ENCODE results near the gene MSMP. TPM values are rescaled to one million over a fixed set of nuclear protein-coding genes. Genes with fewer than 3 reads are reported as not detected.

MSMP gene
- total and polyA plus RNA-seq, 2 donors (not counting 1 experiment from before 2014, with no cell fraction given), result not detected

DNA sequence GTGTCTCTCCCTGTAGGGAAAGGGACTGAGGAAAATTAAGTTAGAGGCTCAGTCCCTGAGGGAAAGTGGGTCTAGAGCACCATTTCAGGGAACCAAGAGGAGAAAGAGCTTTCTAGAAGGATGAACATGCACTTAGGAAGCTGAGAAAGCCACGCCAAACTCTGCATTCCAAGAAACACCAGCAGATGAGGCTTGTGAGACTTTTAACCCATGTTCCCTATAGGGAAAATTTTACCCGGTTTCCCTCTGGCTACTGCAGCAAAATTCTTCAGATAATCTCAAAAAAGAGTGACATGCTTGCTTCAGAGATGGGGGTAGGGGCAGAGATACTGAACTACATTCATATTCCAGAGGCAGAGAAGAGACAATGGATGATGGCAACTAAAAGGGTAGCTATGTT, 30.6 kb downstream of the MSMP start:
- no peak overlapping the region for H3K4me3 ChIP-seq (replicated peaks in 1 of 4; ENCODE audit: control extremely low read depth in 1 of 4, insufficient read depth in 1 of 4, low read depth in 3 of 4, low read length in 4 of 4)
- no peak overlapping the region for H3K27ac ChIP-seq (ENCODE audit: insufficient read depth, low read length)
- peaks cover 53% of the 10 kb centered on the region for H3K36me3 ChIP-seq (ENCODE audit: control insufficient read depth, insufficient read depth, low read length)
- H4K20me1 ChIP-seq (ENCODE audit: control insufficient read depth, extremely low read depth, insufficient read depth, low read length), result no peaks in the 10 kb centered on the region
- no peak overlapping the region for H2AFZ ChIP-seq (ENCODE audit: low read length)
- H3K4me2 ChIP-seq (ENCODE audit: extremely low read depth, insufficient read depth, low read length), result no peak overlapping the region
- TF ChIP-seq, protein P1, sequence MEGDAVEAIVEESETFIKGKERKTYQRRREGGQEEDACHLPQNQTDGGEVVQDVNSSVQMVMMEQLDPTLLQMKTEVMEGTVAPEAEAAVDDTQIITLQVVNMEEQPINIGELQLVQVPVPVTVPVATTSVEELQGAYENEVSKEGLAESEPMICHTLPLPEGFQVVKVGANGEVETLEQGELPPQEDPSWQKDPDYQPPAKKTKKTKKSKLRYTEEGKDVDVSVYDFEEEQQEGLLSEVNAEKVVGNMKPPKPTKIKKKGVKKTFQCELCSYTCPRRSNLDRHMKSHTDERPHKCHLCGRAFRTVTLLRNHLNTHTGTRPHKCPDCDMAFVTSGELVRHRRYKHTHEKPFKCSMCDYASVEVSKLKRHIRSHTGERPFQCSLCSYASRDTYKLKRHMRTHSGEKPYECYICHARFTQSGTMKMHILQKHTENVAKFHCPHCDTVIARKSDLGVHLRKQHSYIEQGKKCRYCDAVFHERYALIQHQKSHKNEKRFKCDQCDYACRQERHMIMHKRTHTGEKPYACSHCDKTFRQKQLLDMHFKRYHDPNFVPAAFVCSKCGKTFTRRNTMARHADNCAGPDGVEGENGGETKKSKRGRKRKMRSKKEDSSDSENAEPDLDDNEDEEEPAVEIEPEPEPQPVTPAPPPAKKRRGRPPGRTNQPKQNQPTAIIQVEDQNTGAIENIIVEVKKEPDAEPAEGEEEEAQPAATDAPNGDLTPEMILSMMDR (conservative IDR thresholded peaks at IDR 0.05 in 1 of 2, IDR thresholded peaks at IDR 0.05 in 1 of 2; ENCODE audit: low read depth in 1 of 2, low read length in 2 of 2), result no peak
- TF ChIP-seq EZH2 (IDR thresholded peaks at IDR 0.05; ENCODE audit: low read length, missing control alignments), result no peak
- no peak overlapping the region for H3K9ac ChIP-seq (ENCODE audit: insufficient read depth, low read length)
- H3K4me1 ChIP-seq (ENCODE audit: control insufficient read depth, extremely low read depth, insufficient read depth, low read length), result peaks cover 12% of the 10 kb centered on the region
- no peak for DNase-seq (ENCODE audit: low read depth in 2 of 2)
- H3K9me3 ChIP-seq (ENCODE audit: control insufficient read depth, insufficient read depth, low read depth, low read length), result no peaks in the 10 kb centered on the region
- peaks cover 61% of the 10 kb centered on the region for H3K79me2 ChIP-seq (ENCODE audit: control insufficient read depth, insufficient read depth, low read length)
- H3K27me3 ChIP-seq (ENCODE audit: control insufficient read depth, insufficient read depth, low read length), result no peaks in the 10 kb centered on the region

DNA sequence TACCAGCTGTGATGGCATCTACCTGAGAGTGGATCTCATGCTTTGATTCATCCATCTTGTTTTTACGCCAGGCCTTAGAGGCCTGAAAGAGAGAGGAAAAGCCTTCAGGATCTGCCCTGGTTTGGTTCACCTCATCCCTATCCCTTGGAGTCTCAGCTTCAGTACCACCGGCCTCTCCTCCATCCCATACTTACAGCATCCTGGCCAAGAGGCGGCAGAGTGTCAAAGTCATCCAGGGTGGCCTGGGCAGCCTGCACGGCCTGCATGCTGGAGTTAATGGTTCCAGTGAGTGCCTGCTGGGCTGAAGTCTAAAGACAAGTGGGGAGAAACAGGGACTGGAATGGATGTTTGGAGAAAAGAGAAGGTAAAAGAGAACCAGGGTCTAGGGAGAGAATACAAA, 34.5 kb downstream of the MSMP start:
- no peaks in the 10 kb centered on the region for H4K20me1 ChIP-seq (ENCODE audit: control insufficient read depth, extremely low read depth, insufficient read depth, low read length)
- no peak overlapping the region for H3K4me2 ChIP-seq (ENCODE audit: extremely low read depth, insufficient read depth, low read length)
- H3K4me1 ChIP-seq (ENCODE audit: control insufficient read depth, extremely low read depth, insufficient read depth, low read length), result no peaks in the 10 kb centered on the region
- H3K9me3 ChIP-seq (ENCODE audit: control insufficient read depth, insufficient read depth, low read depth, low read length), result no peaks in the 10 kb centered on the region
- no peak overlapping the region for H2AFZ ChIP-seq (ENCODE audit: low read length)
- DNase-seq (ENCODE audit: low read depth in 2 of 2), result no peak
- no peaks in the 10 kb centered on the region for H3K27me3 ChIP-seq (ENCODE audit: control insufficient read depth, insufficient read depth, low read length)
- peaks cover 66% of the 10 kb centered on the region for H3K36me3 ChIP-seq (ENCODE audit: control insufficient read depth, insufficient read depth, low read length)
- no peak for TF ChIP-seq EZH2 (IDR thresholded peaks at IDR 0.05; ENCODE audit: low read length, missing control alignments)
- TF ChIP-seq, protein P1 (conservative IDR thresholded peaks at IDR 0.05 in 1 of 2, IDR thresholded peaks at IDR 0.05 in 1 of 2; ENCODE audit: low read depth in 1 of 2, low read length in 2 of 2), result no peak
- no peak overlapping the region for H3K9ac ChIP-seq (ENCODE audit: insufficient read depth, low read length)
- no peak overlapping the region for H3K27ac ChIP-seq (ENCODE audit: insufficient read depth, low read length)
- H3K79me2 ChIP-seq (ENCODE audit: control insufficient read depth, insufficient read depth, low read length), result peaks cover 31% of the 10 kb centered on the region
- no peak overlapping the region for H3K4me3 ChIP-seq (replicated peaks in 1 of 4; ENCODE audit: control extremely low read depth in 1 of 4, insufficient read depth in 1 of 4, low read depth in 3 of 4, low read length in 4 of 4)

DNA sequence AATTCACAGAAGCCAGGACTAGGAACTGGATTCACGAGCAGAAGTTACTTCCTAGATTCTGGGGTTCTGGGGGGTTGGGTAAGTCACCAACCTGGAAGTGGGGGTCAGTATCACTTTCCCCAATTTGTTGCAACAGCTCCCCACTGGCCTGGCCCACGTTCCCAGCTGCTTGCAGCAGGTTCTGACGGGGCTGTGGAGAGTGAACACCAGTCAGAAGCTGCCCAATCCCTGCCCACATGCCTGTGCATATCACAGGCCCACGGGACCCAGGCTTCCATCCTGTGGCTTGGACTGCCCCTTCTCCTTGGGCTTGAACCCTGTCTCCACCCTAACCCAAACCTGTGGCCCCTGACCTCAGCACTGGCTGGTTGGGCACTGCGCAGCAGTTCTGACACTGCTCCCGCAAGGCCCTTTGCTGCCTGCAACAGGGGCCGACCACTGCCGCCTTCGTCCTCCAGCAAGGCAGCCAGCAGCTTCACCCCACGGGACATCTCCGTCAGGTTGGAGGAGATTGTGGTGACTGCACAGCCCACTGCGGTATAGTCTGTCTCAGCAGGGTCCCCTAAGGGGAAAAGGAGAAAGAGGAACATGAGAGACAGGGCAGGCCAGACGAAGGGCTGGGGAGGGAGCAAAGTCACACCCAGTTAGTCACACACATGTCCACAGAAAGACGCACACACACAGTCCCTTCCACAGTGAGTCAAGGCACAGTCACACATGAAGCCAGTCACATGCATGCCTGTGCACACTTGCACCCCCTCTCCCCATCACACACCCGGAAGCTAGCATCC, 35.2 kb downstream of the MSMP start:
- Histone ChIP-seq H3K27me3 (ENCODE audit: control insufficient read depth, insufficient read depth, low read length) (no peaks in the 10 kb centered on the region), H3K36me3 (ENCODE audit: control insufficient read depth, insufficient read depth, low read length) (peaks cover 67% of the 10 kb centered on the region), H3K9ac (ENCODE audit: insufficient read depth, low read length) (no peak overlapping the region), H3K27ac (ENCODE audit: insufficient read depth, low read length) (no peak overlapping the region), H3K4me3 (replicated peaks in 1 of 4; ENCODE audit: control extremely low read depth in 1 of 4, insufficient read depth in 1 of 4, low read depth in 3 of 4, low read length in 4 of 4) (no peak overlapping the region), H4K20me1 (ENCODE audit: control insufficient read depth, extremely low read depth, insufficient read depth, low read length) (no peaks in the 10 kb centered on the region), H3K4me1 (ENCODE audit: control insufficient read depth, extremely low read depth, insufficient read depth, low read length) (no peaks in the 10 kb centered on the region), H2AFZ (ENCODE audit: low read length) (no peak overlapping the region), H3K79me2 (ENCODE audit: control insufficient read depth, insufficient read depth, low read length) (peaks cover 25% of the 10 kb centered on the region), H3K9me3 (ENCODE audit: control insufficient read depth, insufficient read depth, low read depth, low read length) (no peaks in the 10 kb centered on the region), H3K4me2 (ENCODE audit: extremely low read depth, insufficient read depth, low read length) (no peak overlapping the region)
- no peak for DNase-seq (ENCODE audit: low read depth in 2 of 2)
- no peak for TF ChIP-seq EZH2 (IDR thresholded peaks at IDR 0.05; ENCODE audit: low read length, missing control alignments)
- TF ChIP-seq, protein P1 (conservative IDR thresholded peaks at IDR 0.05 in 1 of 2, IDR thresholded peaks at IDR 0.05 in 1 of 2; ENCODE audit: low read depth in 1 of 2, low read length in 2 of 2), result no peak
